ENCODE data around the gene CXXC1. TPM values are rescaled to one million over a fixed set of nuclear protein-coding genes. Genes with fewer than 3 reads are reported as not detected.

CXXC1 gene
- total RNA-seq, 1 donor from 2014 or later, result 50.6 TPM

- Histone ChIP-seq H3K36me3 (ENCODE audit: insufficient read depth, low read length) (peaks cover 10% of the 10 kb centered on the region), H3K9me3 (ENCODE audit: insufficient read depth, low read depth, low read length) (no peaks in the 10 kb centered on the region), H3K4me3 (ENCODE audit: insufficient read depth, low read depth, low read length) (peak overlapping the region; percentile 96), H4K20me1 (ENCODE audit: insufficient read depth, low read length) (peaks cover 23% of the 10 kb centered on the region), H3K27ac (ENCODE audit: low read depth, low read length) (peak overlapping the region; percentile 87), H3K9ac (ENCODE audit: low read length) (peak overlapping the region; percentile 98), H3K79me2 (ENCODE audit: insufficient read depth, low read length) (peaks cover 59% of the 10 kb centered on the region), H3K4me1 (ENCODE audit: insufficient read depth, low read length) (peaks cover 42% of the 10 kb centered on the region), H2AFZ (ENCODE audit: low read depth, low read length) (peak overlapping the region; percentile 81), H3K27me3 (ENCODE audit: insufficient read depth, low read length) (no peaks in the 10 kb centered on the region), H3K4me2 (ENCODE audit: low read length) (peak overlapping the region; percentile 100)
- Mint-ChIP-seq H3K36me3 (ENCODE audit: low read depth, unreplicated experiment) (peaks cover 20% of the 10 kb centered on the region), H3K27me3 (ENCODE audit: low read depth, unreplicated experiment) (no peaks in the 10 kb centered on the region), H3K27ac (ENCODE audit: unreplicated experiment) (no peak overlapping the region), H3K4me1 (ENCODE audit: low read depth, unreplicated experiment) (peaks cover 19% of the 10 kb centered on the region), H3K4me3 (ENCODE audit: unreplicated experiment) (peak overlapping the region; percentile 96), H3K9me3 (ENCODE audit: unreplicated experiment) (no peaks in the 10 kb centered on the region)
- no peak for FAIRE-seq
- no peak for TF ChIP-seq EZH2 (IDR thresholded peaks at IDR 0.05; ENCODE audit: insufficient read depth, low read length)
- no peak for TF ChIP-seq CTCF (IDR thresholded peaks at IDR 0.05; ENCODE audit: insufficient read depth, low read depth, low read length)
- DNase-seq (ENCODE audit: low read depth), result no peak
Measured at GRCh38 chr18:50281972-50282520, 5.4 kb downstream of the CXXC1 start.

GRCh38 chr18:50281295-50281971 lies 6.1 kb downstream of the CXXC1 start, which contains the start of gene MBD1:
Gene MBD1 (minus strand): TSS chr18:50281523. CDS start chr18:50279992, 1,531 bp downstream.
- FAIRE-seq (peak; percentile 96), DNase-seq (ENCODE audit: low read depth) (peak; percentile 97)
- no peaks in the 10 kb centered on the region for H3K27me3 ChIP-seq (ENCODE audit: insufficient read depth, low read length)
- H3K9me3 ChIP-seq (ENCODE audit: insufficient read depth, low read depth, low read length), result no peaks in the 10 kb centered on the region
- H3K27ac Mint-ChIP-seq (ENCODE audit: unreplicated experiment), result peak within 1 kb of the TSS; percentile 85
- H3K4me2 ChIP-seq (ENCODE audit: low read length), result peak within 1 kb of the TSS; percentile 100
- H3K4me1 Mint-ChIP-seq (ENCODE audit: low read depth, unreplicated experiment), result peaks cover 16% of the 10 kb centered on the region
- peak within 1 kb of the TSS; percentile 87 for H3K27ac ChIP-seq (ENCODE audit: low read depth, low read length)
- H3K4me1 ChIP-seq (ENCODE audit: insufficient read depth, low read length), result peaks cover 37% of the 10 kb centered on the region
- H3K36me3 ChIP-seq (ENCODE audit: insufficient read depth, low read length), result peaks cover 16% of the 10 kb centered on the region
- peaks cover 28% of the 10 kb centered on the region for H4K20me1 ChIP-seq (ENCODE audit: insufficient read depth, low read length)
- TF ChIP-seq CTCF (IDR thresholded peaks at IDR 0.05; ENCODE audit: insufficient read depth, low read depth, low read length) (no peak), EZH2 (IDR thresholded peaks at IDR 0.05; ENCODE audit: insufficient read depth, low read length) (no peak)
- H3K9me3 Mint-ChIP-seq (ENCODE audit: unreplicated experiment), result no peaks in the 10 kb centered on the region
- peak within 1 kb of the TSS; percentile 96 for H3K4me3 ChIP-seq (ENCODE audit: insufficient read depth, low read depth, low read length)
- H2AFZ ChIP-seq (ENCODE audit: low read depth, low read length), result peak within 1 kb of the TSS; percentile 81
- peaks cover 59% of the 10 kb centered on the region for H3K79me2 ChIP-seq (ENCODE audit: insufficient read depth, low read length)
- H3K36me3 Mint-ChIP-seq (ENCODE audit: low read depth, unreplicated experiment), result peaks cover 20% of the 10 kb centered on the region
- peak within 1 kb of the TSS; percentile 98 for H3K9ac ChIP-seq (ENCODE audit: low read length)
- H3K27me3 Mint-ChIP-seq (ENCODE audit: low read depth, unreplicated experiment), result no peaks in the 10 kb centered on the region
- H3K4me3 Mint-ChIP-seq (ENCODE audit: unreplicated experiment), result peak within 1 kb of the TSS; percentile 96

Measured in astrocyte (in vitro differentiated cells and primary cell).